Stomach (tissue), 4 donors: Measurements from ENCODE around the gene UNC45A.

Experiments used
- EP300 ChIP-seq: sonication (generic); formaldehyde crosslinking; IDR thresholded peaks from one replicate; pipeline ENCODE4 v1.6.1; 2017; ENCODE audit warnings: antibody characterized with exemption
- POLR2A ChIP-seq, 4 donors: fragments of 450-650 bp; IDR thresholded peaks; one replicate each; pipeline ENCODE4 v1.6.1; 2016; ENCODE audit warnings: antibody characterized with exemption in 4 of 4, control low read depth in 2 of 4, mild to moderate bottlenecking in 1 of 4, moderate library complexity in 1 of 4
- POLR2AphosphoS5 ChIP-seq, 3 donors: sonication (generic); formaldehyde crosslinking; IDR thresholded peaks; one replicate each; pipeline ENCODE4 v1.6.1; 2016; ENCODE audit warnings: antibody characterized with exemption in 3 of 3
- TF ChIP-seq, protein P1 (sequence below), 7 experiments: fragments of 450-650 bp in 4 of 7; fragments of 200-600 bp in 3 of 7; sonication (generic) in 3 of 7; IDR thresholded peaks; one replicate each; pipeline ENCODE4 v1.5.1; 2016 to 2019; ENCODE audit warnings: antibody characterized with exemption in 7 of 7, control low read depth in 2 of 7, mild to moderate bottlenecking in 1 of 7

DNA sequence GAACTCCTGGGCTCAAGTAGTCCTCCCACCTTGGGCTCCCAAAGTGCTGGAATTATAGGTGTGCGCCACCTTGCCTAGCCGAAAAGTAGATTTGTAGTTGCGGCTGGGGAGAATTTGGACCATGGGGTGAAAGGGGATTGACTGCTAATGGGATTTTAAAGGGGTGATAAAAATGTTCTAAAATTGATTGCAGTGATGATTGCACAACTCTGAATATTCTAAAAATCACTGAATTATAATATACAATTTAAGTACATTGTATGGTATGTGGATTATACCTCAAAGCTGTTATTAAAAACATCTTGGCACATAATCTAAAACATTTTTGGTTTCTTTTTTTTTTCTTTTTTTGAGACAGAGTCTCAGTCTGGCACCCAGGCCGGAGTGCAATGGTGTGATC lies 55.4 kb downstream of the UNC45A start:
- TF ChIP-seq, protein P1, sequence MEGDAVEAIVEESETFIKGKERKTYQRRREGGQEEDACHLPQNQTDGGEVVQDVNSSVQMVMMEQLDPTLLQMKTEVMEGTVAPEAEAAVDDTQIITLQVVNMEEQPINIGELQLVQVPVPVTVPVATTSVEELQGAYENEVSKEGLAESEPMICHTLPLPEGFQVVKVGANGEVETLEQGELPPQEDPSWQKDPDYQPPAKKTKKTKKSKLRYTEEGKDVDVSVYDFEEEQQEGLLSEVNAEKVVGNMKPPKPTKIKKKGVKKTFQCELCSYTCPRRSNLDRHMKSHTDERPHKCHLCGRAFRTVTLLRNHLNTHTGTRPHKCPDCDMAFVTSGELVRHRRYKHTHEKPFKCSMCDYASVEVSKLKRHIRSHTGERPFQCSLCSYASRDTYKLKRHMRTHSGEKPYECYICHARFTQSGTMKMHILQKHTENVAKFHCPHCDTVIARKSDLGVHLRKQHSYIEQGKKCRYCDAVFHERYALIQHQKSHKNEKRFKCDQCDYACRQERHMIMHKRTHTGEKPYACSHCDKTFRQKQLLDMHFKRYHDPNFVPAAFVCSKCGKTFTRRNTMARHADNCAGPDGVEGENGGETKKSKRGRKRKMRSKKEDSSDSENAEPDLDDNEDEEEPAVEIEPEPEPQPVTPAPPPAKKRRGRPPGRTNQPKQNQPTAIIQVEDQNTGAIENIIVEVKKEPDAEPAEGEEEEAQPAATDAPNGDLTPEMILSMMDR (IDR thresholded peaks at IDR 0.05), result no peak
- TF ChIP-seq EP300 (no peak), POLR2A (IDR thresholded peaks at IDR 0.05) (no peak), POLR2AphosphoS5 (IDR thresholded peaks at IDR 0.05) (no peak)
